ENCODE data around the gene CACUL1.

DNA sequence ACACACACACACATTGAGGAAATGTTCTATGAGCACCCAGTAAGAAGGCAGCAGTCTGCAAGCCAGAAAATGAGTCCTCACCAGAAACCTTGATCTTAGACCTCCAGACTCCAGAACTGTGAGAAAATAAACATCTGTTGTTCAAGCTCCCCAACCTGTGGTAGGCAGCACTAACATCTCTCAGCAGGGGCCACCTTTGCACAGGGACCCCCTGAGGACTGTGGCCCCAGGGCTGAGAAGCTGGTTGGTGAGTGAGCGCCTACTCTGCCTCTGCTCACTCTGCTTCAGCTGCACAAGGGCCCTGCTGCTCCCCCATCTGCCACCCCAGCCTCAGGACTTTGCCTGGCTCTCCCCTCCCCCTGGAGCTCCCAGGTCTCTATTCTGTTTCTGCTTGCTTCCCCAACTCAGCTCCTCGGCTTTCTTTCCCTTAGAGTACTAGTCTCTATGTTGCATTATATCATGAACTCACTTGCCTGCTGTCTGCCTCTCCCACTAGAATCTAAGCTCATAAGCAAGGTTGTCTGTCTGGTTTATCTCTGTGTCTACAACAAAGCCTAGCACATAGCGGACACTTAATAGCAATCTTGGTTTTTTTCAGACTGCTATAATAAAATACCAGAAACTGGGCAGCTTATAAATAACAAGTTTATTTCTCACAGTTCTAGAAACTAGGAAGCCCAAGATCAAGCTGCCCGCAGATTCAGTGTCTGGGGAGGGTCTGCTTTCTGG lies 118.9 kb downstream of the CACUL1 start:
- TF ChIP-seq POLR2A (IDR thresholded peaks at IDR 0.05; ENCODE audit: low read depth, low read length) (no peak), TAF1 (IDR thresholded peaks at IDR 0.05; ENCODE audit: borderline replicate concordance, low read depth, low read length) (no peak)

Measured in GM12892 (cell line).